HEK293T (cell line): ENCODE results near the gene PREX1.

Experiments used
- ARNT ChIP-seq: fragments of 450-650 bp; IDR thresholded peaks from 2 replicates; pipeline ENCODE4 v1.6.1; 2017; ENCODE audit warnings: mild to moderate bottlenecking
- FOXM1 ChIP-seq: fragments of 450-650 bp; IDR thresholded peaks from 2 replicates; pipeline ENCODE4 v1.6.1; 2017; ENCODE audit warnings: mild to moderate bottlenecking, borderline replicate concordance
- HDGF ChIP-seq: fragments of 450-650 bp; IDR thresholded peaks from 2 replicates; pipeline ENCODE4 v1.6.1; 2017; ENCODE audit warnings: antibody characterized with exemption, borderline replicate concordance
- L3MBTL2 ChIP-seq: fragments of 450-650 bp; conservative IDR thresholded peaks from 2 replicates; pipeline ENCODE4 v1.6.1; 2016; ENCODE audit warnings: mild to moderate bottlenecking
- NFRKB ChIP-seq: fragments of 450-650 bp; IDR thresholded peaks from 2 replicates; pipeline ENCODE4 v1.6.1; 2016; ENCODE audit warnings: mild to moderate bottlenecking, moderate library complexity
- SP1 ChIP-seq: fragments of 450-650 bp; IDR thresholded peaks from 2 replicates; pipeline ENCODE4 v1.6.1; 2017
- SUZ12 ChIP-seq: fragments of 450-650 bp; IDR thresholded peaks from 2 replicates; pipeline ENCODE4 v1.6.1; 2016; ENCODE audit warnings: mild to moderate bottlenecking
- TARDBP ChIP-seq: fragments of 450-650 bp; IDR thresholded peaks from 2 replicates; pipeline ENCODE4 v1.6.1; 2016
- ZNF384 ChIP-seq: fragments of 450-650 bp; IDR thresholded peaks from 2 replicates; pipeline ENCODE4 v1.6.1; 2016

- TF ChIP-seq NFRKB (no peak), HDGF (no peak), SP1 (no peak), ZNF384 (no peak), FOXM1 (no peak), SUZ12 (no peak), ARNT (no peak), L3MBTL2 (no peak), TARDBP (no peak)
Observed at GRCh38 chr20:48828734-48829460, 1.1 kb upstream of the PREX1 start.
